Adrenal gland (tissue), 12 donors: Measurements from ENCODE around the gene RBM34. TPM values are rescaled to one million over a fixed set of nuclear protein-coding genes. Genes with fewer than 3 reads are reported as not detected.

Experiments
- DNase-seq, 7 donors: peaks; one replicate each; pipeline ENCODE4 v3.0.0-alpha.2; 2019 to 2020
- H3K27ac ChIP-seq, 5 donors: fragments of 200-600 bp; sonication (generic) in 4 of 5; 1 replicate in 3 of 5; 2 replicates in 2 of 5; pipeline versions ENCODE4 v1.5.1 to v1.8.0; 2016 to 2020; ENCODE audit warnings: mild to moderate bottlenecking in 1 of 5
- H3K27me3 ChIP-seq: fragments of 200-600 bp; 2 replicates; pipeline ENCODE4 v1.8.0; 2021
- H3K36me3 ChIP-seq, 2 donors: fragments of 200-600 bp; replicated peaks in 1 of 2; 1 replicate in 1 of 2; 2 replicates in 1 of 2; pipeline versions ENCODE4 v1.5.1 to v1.8.0; 2018 to 2022
- H3K4me1 ChIP-seq, 2 donors: fragments of 200-600 bp; replicated peaks in 1 of 2; 1 replicate in 1 of 2; 2 replicates in 1 of 2; pipeline versions ENCODE4 v1.5.1 to v1.8.0; 2018 to 2021
- H3K4me3 ChIP-seq, 4 donors: fragments of 200-600 bp; sonication (generic) in 3 of 4; one replicate each; pipeline ENCODE4 v1.5.1; 2016 to 2018
- H3K9me3 ChIP-seq, 3 donors: fragments of 200-600 bp; sonication (generic) in 1 of 3; replicated peaks in 1 of 3; 1 replicate in 2 of 3; 2 replicates in 1 of 3; pipeline versions ENCODE4 v1.5.1 to v1.8.0; 2016 to 2021
- POLR2A ChIP-seq, 2 donors: fragments of 450-650 bp; IDR thresholded peaks; one replicate each; pipeline ENCODE4 v1.6.1; 2017; ENCODE audit warnings: antibody characterized with exemption in 2 of 2, mild to moderate bottlenecking in 2 of 2, moderate library complexity in 1 of 2
- WGBS, 4 donors: extraction: QIAGEN DNeasy Blood & Tissue Kit in 2 of 4; methylation state at CpG; one replicate each; pipeline versions ENCODE4 v1.1.5 to v1.1.7; 2013 to 2017; 5-methylcytosine and 5-hydroxymethylcytosine counted together
- intact Hi-C, 2 donors: fragments of 100-400 bp; cut with DNase I; formaldehyde crosslinking; loops; one replicate each; pipeline versions ENCODE4 v1.14.1 to v1.15.0; 2022 to 2023
- polyA plus RNA-seq, 3 donors: library from polyadenylated mRNA; stranded (reverse); fragments of 200-250 nt in 2 of 3; fragments of 350-450 nt in 1 of 3; fragmentation: Illumina TruSeq in 1 of 3; extraction: RNeasy Lipid Tissue Mini Kit (QIAGEN cat#74804) in 1 of 3; gene quantifications; one replicate each; pipeline ENCODE4 v1.2.3, GENCODE V29; 2013 to 2014
- total RNA-seq, 9 donors: library from RNA; depleted of rRNA in 4 of 9; stranded (reverse); fragments of >200 nt in 4 of 9; fragments of 120-200 nt in 1 of 9; fragmentation: NEBNext Ultra II Directional in 1 of 9; extraction: Animal tissue kit (Norgen Biotek cat#: 25700) in 1 of 9; gene quantifications; one replicate each; pipeline versions ENCODE4 v1.1.0 to v1.2.4, GENCODE V29; 2013 to 2023
- TF ChIP-seq, protein P1 (sequence below), 6 experiments: fragments of 450-650 bp in 4 of 6; fragments of 200-600 bp in 2 of 6; sonication (generic) in 1 of 6; IDR thresholded peaks; 1 replicate in 5 of 6; 2 replicates in 1 of 6; pipeline versions ENCODE4 v1.5.1 to v1.8.0; 2016 to 2021; ENCODE audit warnings: antibody characterized with exemption in 6 of 6, mild to moderate bottlenecking in 2 of 6, moderate library complexity in 1 of 6
- donor health status: healthy with polysubstance abuse.
- donor health status: Bipolar disorder and iron deficiency.
- donor health status: DM: yes; HTN: yes; CAD: no.
- donor health status: DM: no; HTN: no; CAD: no.
- donor health status: DM: no; HTN: no; CAD: no.
- donor health status: DM: yes; HTN: yes; CAD: no.

The RBM34 gene
- total and polyA plus RNA-seq, 12 donors: 16.6 to 181 (median 63.2) TPM

DNA sequence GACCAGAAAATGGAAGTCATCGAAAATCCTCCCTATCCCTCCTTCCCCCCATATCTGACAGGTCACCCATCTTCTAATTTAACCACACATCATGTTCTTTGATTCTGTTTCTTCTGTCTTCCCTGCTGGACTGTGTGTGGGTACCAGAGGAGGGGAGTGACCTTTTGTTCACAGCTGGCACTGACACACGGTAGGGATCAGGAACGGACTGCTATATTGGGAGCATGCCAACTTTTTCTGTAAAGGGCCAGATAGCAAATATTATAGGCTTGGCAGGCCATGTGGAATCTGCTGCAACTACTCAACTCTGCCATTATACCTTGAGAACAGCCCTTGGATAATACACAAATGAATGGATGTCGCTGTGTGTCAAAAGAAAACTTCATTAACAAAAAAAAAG is 24.9 kb downstream of the RBM34 start:
- Histone ChIP-seq H3K36me3 (peaks cover 0 to 68% of the 10 kb centered on the region in 2 donors), H3K9me3 (no peaks in the 10 kb centered on the region), H3K4me3 (no peak overlapping the region), H3K27ac (no peak overlapping the region), H3K27me3 (no peaks in the 10 kb centered on the region), H3K4me1 (no peaks in the 10 kb centered on the region)
- intact Hi-C loops: no loop called here
- TF ChIP-seq, protein P1, sequence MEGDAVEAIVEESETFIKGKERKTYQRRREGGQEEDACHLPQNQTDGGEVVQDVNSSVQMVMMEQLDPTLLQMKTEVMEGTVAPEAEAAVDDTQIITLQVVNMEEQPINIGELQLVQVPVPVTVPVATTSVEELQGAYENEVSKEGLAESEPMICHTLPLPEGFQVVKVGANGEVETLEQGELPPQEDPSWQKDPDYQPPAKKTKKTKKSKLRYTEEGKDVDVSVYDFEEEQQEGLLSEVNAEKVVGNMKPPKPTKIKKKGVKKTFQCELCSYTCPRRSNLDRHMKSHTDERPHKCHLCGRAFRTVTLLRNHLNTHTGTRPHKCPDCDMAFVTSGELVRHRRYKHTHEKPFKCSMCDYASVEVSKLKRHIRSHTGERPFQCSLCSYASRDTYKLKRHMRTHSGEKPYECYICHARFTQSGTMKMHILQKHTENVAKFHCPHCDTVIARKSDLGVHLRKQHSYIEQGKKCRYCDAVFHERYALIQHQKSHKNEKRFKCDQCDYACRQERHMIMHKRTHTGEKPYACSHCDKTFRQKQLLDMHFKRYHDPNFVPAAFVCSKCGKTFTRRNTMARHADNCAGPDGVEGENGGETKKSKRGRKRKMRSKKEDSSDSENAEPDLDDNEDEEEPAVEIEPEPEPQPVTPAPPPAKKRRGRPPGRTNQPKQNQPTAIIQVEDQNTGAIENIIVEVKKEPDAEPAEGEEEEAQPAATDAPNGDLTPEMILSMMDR (IDR thresholded peaks at IDR 0.05): no peak
- TF ChIP-seq POLR2A (IDR thresholded peaks at IDR 0.05): no peak
- DNase-seq: no peak
- 54 to 60% (median 57%) methylated on average over 4 of the region's 4 CpGs for whole genome bisulfite sequencing, 4 donors

- Histone ChIP-seq H3K4me3 (no peak overlapping the region), H3K4me1 (peaks cover 0 to 2% of the 10 kb centered on the region in 2 donors), H3K36me3 (peaks cover 0 to 55% of the 10 kb centered on the region in 2 donors), H3K9me3 (no peaks in the 10 kb centered on the region), H3K27ac (no peak overlapping the region), H3K27me3 (no peaks in the 10 kb centered on the region)
- intact Hi-C loops: no loop called here
- DNase-seq: no peak
- TF ChIP-seq, protein P1 (IDR thresholded peaks at IDR 0.05): no peak
- no peak for TF ChIP-seq POLR2A (IDR thresholded peaks at IDR 0.05)
- WGBS, 4 donors: 96 to 97% (median 97%) methylated on average over 12 of the region's 12 CpGs
Measured at GRCh38 chr1:235134171-235134570, 26.9 kb downstream of the RBM34 start.

DNA sequence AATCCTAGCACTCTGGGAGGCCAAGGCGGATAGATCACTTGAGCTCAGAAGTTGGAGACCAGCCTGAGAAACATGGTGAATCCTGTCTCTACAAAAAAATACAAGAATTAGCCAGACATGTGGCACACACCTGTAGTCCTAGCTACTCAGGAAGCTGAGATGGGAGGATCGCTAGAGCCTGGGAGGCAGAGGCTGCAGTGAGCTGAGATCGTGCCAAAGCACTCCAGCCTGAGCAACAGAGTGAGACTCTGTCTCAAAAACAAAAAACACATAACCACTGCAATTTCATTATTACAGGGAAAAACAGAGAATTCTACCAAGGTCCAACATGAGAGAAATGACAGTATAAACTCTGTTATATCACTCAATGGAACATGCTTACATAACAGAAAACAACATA is 28.0 kb downstream of the RBM34 start:
- H3K36me3 ChIP-seq: peaks cover 0 to 54% of the 10 kb centered on the region in 2 donors
- DNase-seq: no peak
- 94 to 97% (median 96%) methylated on average over 3 of the region's 3 CpGs for WGBS, 4 donors

GRCh38 chr1:235131961-235132360 is 29.1 kb downstream of the RBM34 start:
- 80 to 91% (median 85%) methylated on average over 6 of the region's 6 CpGs for WGBS, 4 donors
- Histone ChIP-seq H3K27ac (no peak overlapping the region), H3K27me3 (no peaks in the 10 kb centered on the region), H3K9me3 (no peaks in the 10 kb centered on the region), H3K4me3 (no peak overlapping the region), H3K36me3 (peaks cover 0 to 43% of the 10 kb centered on the region in 2 donors), H3K4me1 (peaks cover 4 to 10% of the 10 kb centered on the region in 2 donors)
- intact Hi-C loops: no loop called here
- no peak for TF ChIP-seq POLR2A (IDR thresholded peaks at IDR 0.05)
- TF ChIP-seq, protein P1 (IDR thresholded peaks at IDR 0.05): no peak
- DNase-seq: no peak

More for the DNA sequence above, 28.0 kb downstream of the RBM34 start:
- intact Hi-C loops: no loop called here
- H3K4me3 ChIP-seq: no peak overlapping the region
- peaks cover 0 to 4% of the 10 kb centered on the region in 2 donors for H3K4me1 ChIP-seq
- TF ChIP-seq POLR2A (IDR thresholded peaks at IDR 0.05): no peak
- TF ChIP-seq, protein P1 (IDR thresholded peaks at IDR 0.05): no peak
- H3K9me3 ChIP-seq: no peaks in the 10 kb centered on the region
- no peak overlapping the region for H3K27ac ChIP-seq
- no peaks in the 10 kb centered on the region for H3K27me3 ChIP-seq
